Measurements from ENCODE around the gene ARHGAP31. TPM values are rescaled to one million over a fixed set of nuclear protein-coding genes. Genes with fewer than 3 reads are reported as not detected.
A peak's percentile ranks its signal among the peaks of the same experiment; 100 is the strongest.

Gene ARHGAP31
- total RNA-seq, 1 experiment from 2014 or later, result 7.2 TPM

- no peak for TF ChIP-seq ELF4 (CRISPR knock-in tag; IDR thresholded peaks at IDR 0.05; ENCODE audit: low read depth)
- no peak for TF ChIP-seq MYBL2 (CRISPR knock-in tag; IDR thresholded peaks at IDR 0.05)
- TF ChIP-seq IRF2 (CRISPR knock-in tag; IDR thresholded peaks at IDR 0.05; ENCODE audit: borderline replicate concordance, low read depth), result no peak
- 0 out of 2 replicates have a peak, but pooled peaks have one; percentile 33 for TF ChIP-seq ZNF232 (CRISPR knock-in tag; IDR thresholded peaks at IDR 0.05)
- TF ChIP-seq FOXK1 (CRISPR knock-in tag; IDR thresholded peaks at IDR 0.05), result peak; percentile 55
These were observed 66.7 kb downstream of the ARHGAP31 start (continued) for GRCh38 chr3:119360736-119361462.

GRCh38 chr3:119362010-119362409 is 67.8 kb downstream of the ARHGAP31 start:
- Mint-ChIP-seq H3K4me3 (no peak overlapping the region), H3K36me3 (no peaks in the 10 kb centered on the region), H3K9me3 (no peaks in the 10 kb centered on the region), H3K27me3 (ENCODE audit: low read depth) (no peaks in the 10 kb centered on the region), H3K4me1 (peaks cover 65% of the 10 kb centered on the region), H3K27ac (peak overlapping the region; percentile 79; the same call in 1 of the 2 replicates)
- POLR2A ChIA-PET, result interaction anchor here (1.0 kb wide), 1 partner anchor 36 kb away, joined by 3 read pairs; no protein-coding TSS in a partner anchor
- TF ChIP-seq ZBTB21 (CRISPR knock-in tag; IDR thresholded peaks at IDR 0.05; ENCODE audit: borderline replicate concordance) (no peak), E2F4 (CRISPR knock-in tag; IDR thresholded peaks at IDR 0.05; ENCODE audit: borderline replicate concordance, low read depth) (no peak), PREB (CRISPR knock-in tag; IDR thresholded peaks at IDR 0.05; ENCODE audit: borderline replicate concordance) (no peak), EMX1 (CRISPR knock-in tag; IDR thresholded peaks at IDR 0.05) (no peak), IRF1 (CRISPR knock-in tag; IDR thresholded peaks at IDR 0.05) (no peak), AR (CRISPR knock-in tag; IDR thresholded peaks at IDR 0.05) (no peak), ZNF671 (CRISPR knock-in tag; IDR thresholded peaks at IDR 0.05) (no peak), ATF2 (CRISPR knock-in tag; IDR thresholded peaks at IDR 0.05; ENCODE audit: borderline replicate concordance, low read depth) (no peak), HMGA2 (CRISPR knock-in tag; IDR thresholded peaks at IDR 0.05) (no peak), ZNF396 (CRISPR knock-in tag; IDR thresholded peaks at IDR 0.05; ENCODE audit: borderline replicate concordance) (no peak), CTCF (IDR thresholded peaks at IDR 0.05) (no peak), MXD4 (CRISPR knock-in tag; IDR thresholded peaks at IDR 0.05; ENCODE audit: borderline replicate concordance) (no peak), GRHL2 (CRISPR knock-in tag; IDR thresholded peaks at IDR 0.05; ENCODE audit: insufficient replicate concordance, severe bottlenecking) (no peak), FOXK1 (CRISPR knock-in tag; IDR thresholded peaks at IDR 0.05) (no peak), MLX (CRISPR knock-in tag; IDR thresholded peaks at IDR 0.05) (no peak), GABPB1 (CRISPR knock-in tag; IDR thresholded peaks at IDR 0.05) (no peak), FOXP4 (CRISPR knock-in tag; IDR thresholded peaks at IDR 0.05) (no peak)
- ATAC-seq, result no peak
- no peak for DNase-seq (ENCODE audit: low spot score)
- CTCF ChIA-PET, result interaction anchor here (1.6 to 1.7 kb wide), 3 partner anchors 9 to 87 kb away, joined by 4 to 7 read pairs (median 5); no protein-coding TSS in a partner anchor

Measured in WTC11 (cell line).